SU-DHL-6 (cell line): ENCODE results near the gene GMPS.

Experiments
- EZH2phosphoT487 ChIP-seq: fragments of 200-600 bp; sonication (generic), shearing (Covaris generic); conservative IDR thresholded peaks from 2 replicates; pipeline ENCODE4 v1.6.1; 2018; ENCODE audit warnings: mild to moderate bottlenecking, antibody characterized with exemption, low read length, moderate library complexity, mixed read lengths
- TF ChIP-seq, protein P1 (sequence below): fragments of 200-600 bp; sonication (generic); IDR thresholded peaks from one replicate; pipeline ENCODE4 v1.5.1; 2017; ENCODE audit warnings: antibody characterized with exemption, mild to moderate bottlenecking, low read length, moderate library complexity; ENCODE audit not compliant: insufficient read depth, poor library complexity, severe bottlenecking

DNA sequence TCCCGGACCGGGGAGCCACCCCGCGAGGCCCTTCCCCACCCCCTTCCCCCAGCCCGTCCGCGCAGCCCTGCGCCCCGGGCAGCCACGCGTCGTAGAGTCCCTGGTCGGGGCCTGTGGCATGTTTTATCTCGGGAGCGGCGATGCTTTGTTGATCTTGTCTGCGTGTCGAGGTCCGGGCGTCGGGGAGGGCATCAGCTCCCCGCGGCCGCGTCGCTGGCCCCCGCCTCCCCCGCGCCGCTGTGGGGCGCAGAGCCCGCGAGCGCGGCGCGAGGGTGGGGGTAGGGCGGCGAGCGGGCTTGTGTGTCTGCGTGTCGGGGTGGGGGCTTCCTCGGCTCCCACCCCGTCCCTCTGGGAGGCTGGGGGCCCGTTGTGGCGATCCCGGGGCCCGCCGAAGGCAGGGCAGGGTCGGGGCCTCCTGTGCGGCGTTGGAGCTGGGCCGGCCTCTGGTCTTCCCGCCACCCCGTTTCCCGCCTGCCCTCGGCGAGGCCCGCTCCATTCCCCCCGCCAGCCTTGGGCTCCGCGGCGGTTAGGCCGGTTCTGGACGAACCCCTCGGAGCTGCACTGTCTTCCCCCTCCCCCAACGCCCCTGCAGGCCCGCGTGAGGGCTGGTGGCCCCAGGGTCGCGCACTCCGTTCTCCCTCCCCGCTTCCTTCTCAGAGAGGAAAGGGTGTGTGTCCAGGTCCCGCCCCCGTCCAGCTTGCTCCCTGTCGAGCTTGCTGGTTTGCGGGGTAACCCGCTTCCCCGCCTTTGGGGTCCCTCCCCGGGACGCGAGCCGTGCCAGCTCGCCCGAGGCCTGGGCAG, 695 bp downstream of the GMPS start:
- TF ChIP-seq, protein P1, sequence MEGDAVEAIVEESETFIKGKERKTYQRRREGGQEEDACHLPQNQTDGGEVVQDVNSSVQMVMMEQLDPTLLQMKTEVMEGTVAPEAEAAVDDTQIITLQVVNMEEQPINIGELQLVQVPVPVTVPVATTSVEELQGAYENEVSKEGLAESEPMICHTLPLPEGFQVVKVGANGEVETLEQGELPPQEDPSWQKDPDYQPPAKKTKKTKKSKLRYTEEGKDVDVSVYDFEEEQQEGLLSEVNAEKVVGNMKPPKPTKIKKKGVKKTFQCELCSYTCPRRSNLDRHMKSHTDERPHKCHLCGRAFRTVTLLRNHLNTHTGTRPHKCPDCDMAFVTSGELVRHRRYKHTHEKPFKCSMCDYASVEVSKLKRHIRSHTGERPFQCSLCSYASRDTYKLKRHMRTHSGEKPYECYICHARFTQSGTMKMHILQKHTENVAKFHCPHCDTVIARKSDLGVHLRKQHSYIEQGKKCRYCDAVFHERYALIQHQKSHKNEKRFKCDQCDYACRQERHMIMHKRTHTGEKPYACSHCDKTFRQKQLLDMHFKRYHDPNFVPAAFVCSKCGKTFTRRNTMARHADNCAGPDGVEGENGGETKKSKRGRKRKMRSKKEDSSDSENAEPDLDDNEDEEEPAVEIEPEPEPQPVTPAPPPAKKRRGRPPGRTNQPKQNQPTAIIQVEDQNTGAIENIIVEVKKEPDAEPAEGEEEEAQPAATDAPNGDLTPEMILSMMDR = no peak
- TF ChIP-seq EZH2phosphoT487 = no peak
